HepG2 (cell line): ENCODE results near the gene ROBO2. TPM values are rescaled to one million over a fixed set of nuclear protein-coding genes. Genes with fewer than 3 reads are reported as not detected.

Experiments
- CEBPG ChIP-seq: IDR thresholded peaks from 2 replicates; pipeline ENCODE4 v1.6.1; 2016
- ELF3 ChIP-seq: IDR thresholded peaks from 2 replicates; pipeline ENCODE4 v1.6.1; 2016; ENCODE audit warnings: missing genetic modification reagents, missing compliant biosample characterization
- HNF1B ChIP-seq: sonication (generic); formaldehyde crosslinking; IDR thresholded peaks from 2 replicates; pipeline ENCODE4 v1.5.1; 2020; ENCODE audit warnings: mild to moderate bottlenecking, moderate library complexity, missing genetic modification reagents
- HNRNPLL ChIP-seq: fragments of 200-400 bp; formaldehyde crosslinking; IDR thresholded peaks from 2 replicates; pipeline ENCODE4 v1.6.1; 2017; ENCODE audit warnings: mild to moderate bottlenecking, low read depth, low read length; ENCODE audit not compliant: poor library complexity, severe bottlenecking
- TERF1 ChIP-seq: sonication (generic); formaldehyde crosslinking; IDR thresholded peaks from 2 replicates; pipeline ENCODE4 v1.8.0; 2022; ENCODE audit warnings: mild to moderate bottlenecking, missing genetic modification reagents, moderate library complexity
- ZGPAT ChIP-seq: IDR thresholded peaks from 2 replicates; pipeline ENCODE4 v1.6.1; 2016; ENCODE audit warnings: mild to moderate bottlenecking
- ZHX2 ChIP-seq, 2 experiments: sonication (generic) in 1 of 2; formaldehyde crosslinking in 1 of 2; IDR thresholded peaks; 2 replicates each; pipeline versions ENCODE4 v1.6.1 to v1.9.0; 2014 to 2022; ENCODE audit warnings: antibody characterized with exemption in 1 of 2, borderline replicate concordance in 1 of 2, inconsistent platforms in 1 of 2, low read depth in 1 of 2, missing genetic modification reagents in 1 of 2
- polyA plus RNA-seq, 8 experiments: library from polyadenylated mRNA; depleted of rRNA in 3 of 8; stranded (reverse) in 7 of 8; unstranded in 1 of 8; fragments of >200 nt; fragmentation: Illumina TruSeq in 4 of 8; extraction: Trizol in 4 of 8; gene quantifications; 2 replicates each; pipeline versions ENCODE4 v1.2.1 to v1.2.3, GENCODE V29; 2011 to 2016; ENCODE audit warnings: low read depth in 4 of 8, missing spikeins in 1 of 8, mixed read lengths in 1 of 8; ENCODE audit not compliant: insufficient read depth in 1 of 8
- total RNA-seq, 5 experiments: library from RNA; depleted of rRNA; stranded (reverse); fragments of >200 nt; fragmentation: Illumina TruSeq; extraction: Trizol; gene quantifications; 2 replicates each; pipeline ENCODE4 v1.2.3, GENCODE V29; 2016; ENCODE audit warnings: low read depth in 1 of 5

ROBO2 gene
- total and polyA plus RNA-seq, 2 of the 13 experiments (the other 11 are each of a cell fraction or from before 2014, with no cell fraction given) = not detected

GRCh38 chr3:77283108-77283507, 243.2 kb downstream of the ROBO2 start (continued):
- TF ChIP-seq ZHX2 (IDR thresholded peaks at IDR 0.05; ENCODE audit: low read depth) = no peak
- TF ChIP-seq ZHX2 (CRISPR knock-in tag; IDR thresholded peaks at IDR 0.05; ENCODE audit: borderline replicate concordance) = no peak
- no peak for TF ChIP-seq ZGPAT (CRISPR knock-in tag)
- no peak for TF ChIP-seq HNF1B (CRISPR knock-in tag)
- TF ChIP-seq ELF3 (CRISPR knock-in tag) = no peak
- no peak for TF ChIP-seq TERF1 (CRISPR knock-in tag)
- TF ChIP-seq CEBPG (CRISPR knock-in tag) = no peak
- TF ChIP-seq HNRNPLL = no peak
